ENCODE results near the gene KCNK1. TPM values are rescaled to one million over a fixed set of nuclear protein-coding genes. Genes with fewer than 3 reads are reported as not detected.

Gene KCNK1
- total RNA-seq, 1 experiment from 2014 or later: 13.3 TPM

GRCh38 chr1:233704170-233704897 is 90.4 kb downstream of the KCNK1 start:
- H3K9me3 Mint-ChIP-seq: peaks cover 11% of the 10 kb centered on the region
- H3K27me3 Mint-ChIP-seq (ENCODE audit: low read depth): no peaks in the 10 kb centered on the region; the same call in 1 of the 2 replicates
- POLR2A ChIA-PET: no interaction called here
- CTCF ChIA-PET: no interaction called here
- H3K36me3 Mint-ChIP-seq: peaks cover 2% of the 10 kb centered on the region; the same call in 1 of the 2 replicates
- H3K27ac Mint-ChIP-seq: no peak overlapping the region
- TF ChIP-seq, protein P1, sequence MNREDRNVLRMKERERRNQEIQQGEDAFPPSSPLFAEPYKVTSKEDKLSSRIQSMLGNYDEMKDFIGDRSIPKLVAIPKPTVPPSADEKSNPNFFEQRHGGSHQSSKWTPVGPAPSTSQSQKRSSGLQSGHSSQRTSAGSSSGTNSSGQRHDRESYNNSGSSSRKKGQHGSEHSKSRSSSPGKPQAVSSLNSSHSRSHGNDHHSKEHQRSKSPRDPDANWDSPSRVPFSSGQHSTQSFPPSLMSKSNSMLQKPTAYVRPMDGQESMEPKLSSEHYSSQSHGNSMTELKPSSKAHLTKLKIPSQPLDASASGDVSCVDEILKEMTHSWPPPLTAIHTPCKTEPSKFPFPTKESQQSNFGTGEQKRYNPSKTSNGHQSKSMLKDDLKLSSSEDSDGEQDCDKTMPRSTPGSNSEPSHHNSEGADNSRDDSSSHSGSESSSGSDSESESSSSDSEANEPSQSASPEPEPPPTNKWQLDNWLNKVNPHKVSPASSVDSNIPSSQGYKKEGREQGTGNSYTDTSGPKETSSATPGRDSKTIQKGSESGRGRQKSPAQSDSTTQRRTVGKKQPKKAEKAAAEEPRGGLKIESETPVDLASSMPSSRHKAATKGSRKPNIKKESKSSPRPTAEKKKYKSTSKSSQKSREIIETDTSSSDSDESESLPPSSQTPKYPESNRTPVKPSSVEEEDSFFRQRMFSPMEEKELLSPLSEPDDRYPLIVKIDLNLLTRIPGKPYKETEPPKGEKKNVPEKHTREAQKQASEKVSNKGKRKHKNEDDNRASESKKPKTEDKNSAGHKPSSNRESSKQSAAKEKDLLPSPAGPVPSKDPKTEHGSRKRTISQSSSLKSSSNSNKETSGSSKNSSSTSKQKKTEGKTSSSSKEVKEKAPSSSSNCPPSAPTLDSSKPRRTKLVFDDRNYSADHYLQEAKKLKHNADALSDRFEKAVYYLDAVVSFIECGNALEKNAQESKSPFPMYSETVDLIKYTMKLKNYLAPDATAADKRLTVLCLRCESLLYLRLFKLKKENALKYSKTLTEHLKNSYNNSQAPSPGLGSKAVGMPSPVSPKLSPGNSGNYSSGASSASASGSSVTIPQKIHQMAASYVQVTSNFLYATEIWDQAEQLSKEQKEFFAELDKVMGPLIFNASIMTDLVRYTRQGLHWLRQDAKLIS (CRISPR knock-in tag; IDR thresholded peaks at IDR 0.05; ENCODE audit: borderline replicate concordance): no peak
- TF ChIP-seq, protein P2, sequence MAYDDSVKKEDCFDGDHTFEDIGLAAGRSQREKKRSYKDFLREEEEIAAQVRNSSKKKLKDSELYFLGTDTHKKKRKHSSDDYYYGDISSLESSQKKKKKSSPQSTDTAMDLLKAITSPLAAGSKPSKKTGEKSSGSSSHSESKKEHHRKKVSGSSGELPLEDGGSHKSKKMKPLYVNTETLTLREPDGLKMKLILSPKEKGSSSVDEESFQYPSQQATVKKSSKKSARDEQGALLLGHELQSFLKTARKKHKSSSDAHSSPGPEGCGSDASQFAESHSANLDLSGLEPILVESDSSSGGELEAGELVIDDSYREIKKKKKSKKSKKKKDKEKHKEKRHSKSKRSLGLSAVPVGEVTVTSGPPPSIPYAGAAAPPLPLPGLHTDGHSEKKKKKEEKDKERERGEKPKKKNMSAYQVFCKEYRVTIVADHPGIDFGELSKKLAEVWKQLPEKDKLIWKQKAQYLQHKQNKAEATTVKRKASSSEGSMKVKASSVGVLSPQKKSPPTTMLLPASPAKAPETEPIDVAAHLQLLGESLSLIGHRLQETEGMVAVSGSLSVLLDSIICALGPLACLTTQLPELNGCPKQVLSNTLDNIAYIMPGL (CRISPR knock-in tag; IDR thresholded peaks at IDR 0.05): no peak
- no peak for TF ChIP-seq STAT6 (CRISPR knock-in tag; conservative IDR thresholded peaks at IDR 0.05; ENCODE audit: low read depth)
- no peak for TF ChIP-seq FOXJ3 (CRISPR knock-in tag; IDR thresholded peaks at IDR 0.05; ENCODE audit: borderline replicate concordance)
- TF ChIP-seq JAZF1 (CRISPR knock-in tag; IDR thresholded peaks at IDR 0.05): no peak
- no peak for TF ChIP-seq JUN (CRISPR knock-in tag; IDR thresholded peaks at IDR 0.05)
- TF ChIP-seq MYBL2 (CRISPR knock-in tag; IDR thresholded peaks at IDR 0.05): no peak
- TF ChIP-seq EMX1 (CRISPR knock-in tag; IDR thresholded peaks at IDR 0.05): no peak
- TF ChIP-seq ZNF423 (CRISPR knock-in tag; IDR thresholded peaks at IDR 0.05): no peak
- TF ChIP-seq PRRX2 (CRISPR knock-in tag; IDR thresholded peaks at IDR 0.05): no peak
- no peak for TF ChIP-seq OVOL2 (CRISPR knock-in tag; IDR thresholded peaks at IDR 0.05; ENCODE audit: borderline replicate concordance)
- no peak for TF ChIP-seq TEAD1 (CRISPR knock-in tag; IDR thresholded peaks at IDR 0.05)
- TF ChIP-seq ATF1 (CRISPR knock-in tag; IDR thresholded peaks at IDR 0.05): no peak
- TF ChIP-seq TCF7 (CRISPR knock-in tag; IDR thresholded peaks at IDR 0.05; ENCODE audit: low read depth): no peak
- TF ChIP-seq, protein P3, sequence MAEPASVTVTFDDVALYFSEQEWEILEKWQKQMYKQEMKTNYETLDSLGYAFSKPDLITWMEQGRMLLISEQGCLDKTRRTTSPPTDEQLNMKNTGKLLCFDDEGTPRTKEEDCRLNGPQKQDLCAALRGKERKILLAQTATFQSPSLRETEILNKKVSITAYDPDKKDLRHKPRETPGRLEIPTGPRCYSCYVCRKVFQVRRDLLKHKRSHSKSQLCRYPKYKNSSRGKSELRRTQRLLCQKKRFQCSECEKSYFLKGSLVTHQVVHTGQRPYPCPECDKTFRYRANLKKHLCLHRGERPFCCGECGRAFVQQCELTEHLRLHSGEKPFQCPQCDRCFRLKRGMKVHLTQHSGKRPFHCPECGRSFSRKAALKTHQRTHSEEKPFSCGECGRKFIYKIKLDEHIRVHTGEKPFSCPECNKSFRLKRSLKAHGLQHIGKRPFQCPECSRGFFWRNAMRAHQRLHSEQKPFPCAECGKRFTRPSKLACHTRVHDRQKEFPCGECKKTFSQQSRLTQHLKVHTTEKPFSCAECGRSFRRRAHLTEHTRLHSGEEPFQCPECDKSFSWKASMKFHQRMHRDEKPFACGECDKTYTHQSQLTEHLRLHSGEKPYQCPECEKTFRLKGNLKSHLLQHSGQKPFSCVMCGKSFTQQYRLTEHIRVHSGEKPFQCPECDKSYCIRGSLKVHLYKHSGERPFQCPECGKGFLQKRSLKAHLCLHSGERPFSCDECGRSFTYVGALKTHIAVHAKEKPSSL (CRISPR knock-in tag; conservative IDR thresholded peaks at IDR 0.05): no peak
- TF ChIP-seq, protein P4, sequence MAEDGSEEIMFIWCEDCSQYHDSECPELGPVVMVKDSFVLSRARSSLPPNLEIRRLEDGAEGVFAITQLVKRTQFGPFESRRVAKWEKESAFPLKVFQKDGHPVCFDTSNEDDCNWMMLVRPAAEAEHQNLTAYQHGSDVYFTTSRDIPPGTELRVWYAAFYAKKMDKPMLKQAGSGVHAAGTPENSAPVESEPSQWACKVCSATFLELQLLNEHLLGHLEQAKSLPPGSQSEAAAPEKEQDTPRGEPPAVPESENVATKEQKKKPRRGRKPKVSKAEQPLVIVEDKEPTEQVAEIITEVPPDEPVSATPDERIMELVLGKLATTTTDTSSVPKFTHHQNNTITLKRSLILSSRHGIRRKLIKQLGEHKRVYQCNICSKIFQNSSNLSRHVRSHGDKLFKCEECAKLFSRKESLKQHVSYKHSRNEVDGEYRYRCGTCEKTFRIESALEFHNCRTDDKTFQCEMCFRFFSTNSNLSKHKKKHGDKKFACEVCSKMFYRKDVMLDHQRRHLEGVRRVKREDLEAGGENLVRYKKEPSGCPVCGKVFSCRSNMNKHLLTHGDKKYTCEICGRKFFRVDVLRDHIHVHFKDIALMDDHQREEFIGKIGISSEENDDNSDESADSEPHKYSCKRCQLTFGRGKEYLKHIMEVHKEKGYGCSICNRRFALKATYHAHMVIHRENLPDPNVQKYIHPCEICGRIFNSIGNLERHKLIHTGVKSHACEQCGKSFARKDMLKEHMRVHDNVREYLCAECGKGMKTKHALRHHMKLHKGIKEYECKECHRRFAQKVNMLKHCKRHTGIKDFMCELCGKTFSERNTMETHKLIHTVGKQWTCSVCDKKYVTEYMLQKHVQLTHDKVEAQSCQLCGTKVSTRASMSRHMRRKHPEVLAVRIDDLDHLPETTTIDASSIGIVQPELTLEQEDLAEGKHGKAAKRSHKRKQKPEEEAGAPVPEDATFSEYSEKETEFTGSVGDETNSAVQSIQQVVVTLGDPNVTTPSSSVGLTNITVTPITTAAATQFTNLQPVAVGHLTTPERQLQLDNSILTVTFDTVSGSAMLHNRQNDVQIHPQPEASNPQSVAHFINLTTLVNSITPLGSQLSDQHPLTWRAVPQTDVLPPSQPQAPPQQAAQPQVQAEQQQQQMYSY (CRISPR knock-in tag; IDR thresholded peaks at IDR 0.05): no peak
- no peak for TF ChIP-seq MXD4 (CRISPR knock-in tag; IDR thresholded peaks at IDR 0.05; ENCODE audit: borderline replicate concordance)
- TF ChIP-seq CREM (CRISPR knock-in tag; IDR thresholded peaks at IDR 0.05): no peak
- no peak for TF ChIP-seq SP1 (CRISPR knock-in tag; conservative IDR thresholded peaks at IDR 0.05)
- no peak for TF ChIP-seq GRHL2 (CRISPR knock-in tag; IDR thresholded peaks at IDR 0.05; ENCODE audit: insufficient replicate concordance, severe bottlenecking)
- peaks cover 16% of the 10 kb centered on the region for H3K4me1 Mint-ChIP-seq
- DNase-seq (ENCODE audit: low spot score) (no peak), ATAC-seq (no peak; the same call in 1 of the 2 replicates)
- H3K4me3 Mint-ChIP-seq: no peak overlapping the region
